K562 (cell line): Measurements from ENCODE around the gene HSD3B7. TPM values are rescaled to one million over a fixed set of nuclear protein-coding genes. Genes with fewer than 3 reads are reported as not detected.

Experiments used
- ATF7 ChIP-seq: fragments of 450-650 bp; IDR thresholded peaks from 2 replicates; pipeline ENCODE4 v1.7.1; 2014; ENCODE audit warnings: mild to moderate bottlenecking, moderate library complexity
- CBX1 ChIP-seq: sonication (generic); IDR thresholded peaks from 2 replicates; pipeline ENCODE4 v1.6.1; 2016; ENCODE audit warnings: antibody characterized with exemption, low read depth, mild to moderate bottlenecking
- EP300 ChIP-seq: IDR thresholded peaks from 2 replicates; pipeline ENCODE4 v1.6.1; 2012; ENCODE audit warnings: low read length, improper control_type of control experiment
- HINFP ChIP-seq: fragments of 450-650 bp; conservative IDR thresholded peaks from 2 replicates; pipeline ENCODE4 v1.6.1; 2016; ENCODE audit warnings: missing genetic modification characterization, low read depth, mild to moderate bottlenecking, control low read depth, missing compliant biosample characterization
- HNRNPH1 ChIP-seq: fragments of 200-400 bp; formaldehyde crosslinking; optimal IDR thresholded peaks from 2 replicates; pipeline ENCODE3; 2017; ENCODE audit warnings: low read depth, mild to moderate bottlenecking, low read length, moderate library complexity
- KDM2B ChIP-seq: fragments of 250-450 bp; sonication (Bioruptor Pico); IDR thresholded peaks from 2 replicates; pipeline ENCODE4 v1.8.0; 2021; ENCODE audit warnings: mild to moderate bottlenecking, moderate library complexity
- NELFE ChIP-seq: IDR thresholded peaks from 2 replicates; pipeline ENCODE4 v1.6.1; 2011; ENCODE audit warnings: mild to moderate bottlenecking; ENCODE audit not compliant: insufficient read depth, insufficient read length
- PHF21A ChIP-seq: fragments of 450-650 bp; IDR thresholded peaks from 2 replicates; pipeline ENCODE4 v1.6.1; 2017; ENCODE audit warnings: low read depth, borderline replicate concordance
- SIN3B ChIP-seq: fragments of 450-650 bp; IDR thresholded peaks from 2 replicates; pipeline ENCODE4 v1.6.1; 2017; ENCODE audit warnings: low read depth, mild to moderate bottlenecking, moderate library complexity
- TAL1 ChIP-seq: fragments of 450-650 bp; IDR thresholded peaks from 2 replicates; pipeline ENCODE4 v1.6.1; 2016; ENCODE audit warnings: mild to moderate bottlenecking
- TEAD1 ChIP-seq, 2 experiments: fragments of 450-650 bp in 1 of 2; sonication (generic) in 1 of 2; formaldehyde crosslinking; IDR thresholded peaks; 2 replicates each; pipeline versions ENCODE4 v1.4.0 to v1.8.0; 2020 to 2022; ENCODE audit warnings: mild to moderate bottlenecking in 2 of 2, missing genetic modification reagents in 1 of 2
- TFE3 ChIP-seq: fragments of 450-650 bp; formaldehyde crosslinking; IDR thresholded peaks from 2 replicates; pipeline ENCODE4 v1.4.0; 2020; ENCODE audit warnings: mild to moderate bottlenecking, mixed read lengths
- TRIM28 ChIP-seq: fragments of 450-650 bp; IDR thresholded peaks from 2 replicates; pipeline ENCODE4 v1.6.1; 2017
- U2AF1 ChIP-seq: fragments of 200-400 bp; formaldehyde crosslinking; optimal IDR thresholded peaks from 2 replicates; pipeline ENCODE3; 2017; ENCODE audit warnings: mild to moderate bottlenecking, low read depth, low read length, moderate library complexity
- U2AF2 ChIP-seq: fragments of 200-400 bp; formaldehyde crosslinking; optimal IDR thresholded peaks from 2 replicates; pipeline ENCODE3; 2017; ENCODE audit warnings: low read depth, mild to moderate bottlenecking, low read length
- ZNF316 ChIP-seq: fragments of 450-650 bp; IDR thresholded peaks from 2 replicates; pipeline ENCODE4 v1.6.1; 2016
- ZNF354B ChIP-seq: fragments of 250-450 bp; sonication (Bioruptor Pico); IDR thresholded peaks from 2 replicates; pipeline ENCODE4 v1.4.0; 2020
- ZNF398 ChIP-seq: fragments of 250-450 bp; sonication (Bioruptor Pico); IDR thresholded peaks from 2 replicates; pipeline ENCODE4 v1.8.0; 2021; ENCODE audit warnings: moderate library complexity, mild to moderate bottlenecking, inconsistent platforms
- ZNF655 ChIP-seq: fragments of 250-450 bp; sonication (Bioruptor Pico); IDR thresholded peaks from 2 replicates; pipeline ENCODE4 v1.5.0; 2021
- polyA plus RNA-seq, 8 experiments: library from polyadenylated mRNA; depleted of rRNA in 4 of 8; stranded (reverse) in 5 of 8; unstranded in 3 of 8; fragments of >200 nt; fragmentation: Nextera tagmentation in 2 of 8; fragmentation: Illumina TruSeq in 1 of 8; extraction: Ambion mirVana in 2 of 8; extraction: Trizol in 1 of 8; gene quantifications; 2 replicates each; pipeline versions ENCODE4 v1.2.1 to v1.2.3, GENCODE V29; 2011 to 2014; ENCODE audit warnings: inconsistent platforms in 1 of 8, missing spikeins in 1 of 8
- total RNA-seq, 7 experiments: library from RNA; depleted of rRNA in 6 of 7; stranded (reverse); fragments of >200 nt in 6 of 7; fragmentation: Illumina TruSeq in 2 of 7; extraction: Trizol in 2 of 7; gene quantifications; 2 replicates each; pipeline versions ENCODE4 v1.2.1 to v1.2.3, GENCODE V29; 2011 to 2021; ENCODE audit warnings: low replicate concordance in 1 of 7
- TF ChIP-seq, protein P1 (sequence below), 2 experiments: fragments of 450-650 bp in 1 of 2; sonication (generic) in 1 of 2; formaldehyde crosslinking in 1 of 2; IDR thresholded peaks in 1 of 2; conservative IDR thresholded peaks in 1 of 2; 2 replicates each; pipeline versions ENCODE4 v1.6.1 to v1.8.1; 2016 to 2023; ENCODE audit warnings: mild to moderate bottlenecking in 2 of 2, moderate library complexity in 2 of 2, inconsistent platforms in 1 of 2, missing genetic modification reagents in 1 of 2

The HSD3B7 gene
- total and polyA plus RNA-seq, 9 of the 15 experiments (the other 6 are each of a cell fraction or from before 2014, with no cell fraction given) = 5.4 to 49.1 (median 23.0) TPM

DNA sequence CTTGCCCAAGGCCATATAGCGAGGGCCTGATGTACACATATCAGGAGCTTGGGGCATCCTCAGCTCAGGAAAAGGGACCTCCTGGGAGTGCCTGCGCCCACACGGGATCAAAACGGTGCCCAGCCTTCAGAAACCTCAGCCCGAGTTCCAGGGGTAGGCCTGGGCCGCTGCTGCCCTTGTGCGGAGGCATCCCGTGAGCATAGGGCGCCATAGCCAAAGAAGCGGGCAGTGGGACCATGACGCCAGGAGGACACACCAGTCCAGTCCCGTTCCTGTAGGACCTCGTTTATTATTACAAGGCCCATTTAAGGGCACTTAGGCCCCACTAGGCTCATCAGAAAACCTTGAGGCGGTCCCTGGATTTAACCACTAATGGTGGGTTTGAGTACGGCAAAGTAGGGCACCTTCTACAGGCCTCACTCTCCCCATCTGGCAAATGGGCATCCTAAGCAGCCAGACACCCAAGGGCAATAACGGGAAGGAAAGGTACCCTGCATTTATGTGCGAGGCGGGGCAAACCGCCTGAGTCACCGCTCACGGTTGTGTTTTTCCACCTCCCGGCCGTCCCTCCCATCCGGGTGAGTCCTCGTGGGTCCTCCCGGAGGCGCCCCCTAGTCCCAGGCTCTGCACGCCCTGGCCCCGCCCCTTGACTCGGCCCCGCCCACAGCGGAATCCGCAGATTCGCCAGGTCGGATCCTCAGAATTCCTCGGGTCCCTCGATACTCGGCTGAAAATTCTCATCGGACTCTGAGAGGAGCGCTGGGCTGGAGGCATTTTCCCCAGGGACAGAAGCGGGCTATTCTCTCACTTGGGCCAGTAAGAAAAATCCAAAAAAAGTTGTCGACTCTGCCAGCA is 28.2 kb upstream of the HSD3B7 start (continued):
- TF ChIP-seq ZNF398 (CRISPR knock-in tag) = no peak
- TF ChIP-seq CBX1 = peak; percentile 97; the same call in 1 of the 2 replicates
- no peak for TF ChIP-seq U2AF1
- TF ChIP-seq ATF7 = peak; percentile 15; the same call in 1 of the 2 replicates
- no peak for TF ChIP-seq ZNF354B (CRISPR knock-in tag)
- TF ChIP-seq, protein P1, sequence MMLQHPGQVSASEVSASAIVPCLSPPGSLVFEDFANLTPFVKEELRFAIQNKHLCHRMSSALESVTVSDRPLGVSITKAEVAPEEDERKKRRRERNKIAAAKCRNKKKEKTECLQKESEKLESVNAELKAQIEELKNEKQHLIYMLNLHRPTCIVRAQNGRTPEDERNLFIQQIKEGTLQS (IDR thresholded peaks at IDR 0.05) = no peak
- TF ChIP-seq, protein P1 (CRISPR knock-in tag; conservative IDR thresholded peaks at IDR 0.05) = 0 out of 2 replicates have a peak, but pooled peaks have one; percentile 56
- TF ChIP-seq HNRNPH1 = no peak
- no peak for TF ChIP-seq TAL1
- TF ChIP-seq ZNF316 = peak; percentile 44; the same call in 1 of the 2 replicates
- no peak for TF ChIP-seq U2AF2
- TF ChIP-seq NELFE = no peak
- TF ChIP-seq TFE3 (CRISPR knock-in tag) = no peak
- no peak for TF ChIP-seq SIN3B
- TF ChIP-seq ZNF655 (CRISPR knock-in tag) = no peak; the same call in none of the 2 replicates
- TF ChIP-seq HINFP (tag) = peak; percentile 36; the same call in 1 of the 2 replicates
- TF ChIP-seq TRIM28 = peak; percentile 30; the same call in 1 of the 2 replicates
- no peak for TF ChIP-seq KDM2B (CRISPR knock-in tag)
- no peak; the same call in 1 of the 2 replicates for TF ChIP-seq PHF21A
- peak in 1 of 2 experiments; percentile 73; a peak in 3 of 4 replicates for TF ChIP-seq TEAD1 (CRISPR knock-in tag; IDR thresholded peaks at IDR 0.05)
- TF ChIP-seq EP300 = 0 out of 2 replicates have a peak, but pooled peaks have one; percentile 47
